CD4-positive, CD25-positive, alpha-beta regulatory T cell (primary cell): ENCODE data around the gene GRIK4. TPM values are rescaled to one million over a fixed set of nuclear protein-coding genes. Genes with fewer than 3 reads are reported as not detected.

Experiments used
- ATAC-seq, 2 donors: fragments of 150-1000 bp; cut with Tn5 transposase; one replicate each; pipeline ENCODE4 v1.10.0; 2021; ENCODE audit warnings: low read depth in 2 of 2, moderate number of reproducible peaks in 2 of 2, moderate library complexity in 1 of 2
- DNase-seq, 3 donors: peaks; one replicate each; pipeline versions ENCODE4 v3.0.0 to v3.0.0-alpha.2; 2012 to 2022; ENCODE audit warnings: mixed read lengths in 1 of 3
- H3K27ac ChIP-seq: one replicate; pipeline ENCODE4 v1.7.0; 2013; ENCODE audit warnings: mild to moderate bottlenecking, low read length; ENCODE audit not compliant: insufficient read depth, poor library complexity, severe bottlenecking
- H3K27me3 ChIP-seq: one replicate; pipeline ENCODE4 v1.7.0; 2013; ENCODE audit warnings: low read length; ENCODE audit not compliant: control insufficient read depth, insufficient read depth
- H3K36me3 ChIP-seq: one replicate; pipeline ENCODE4 v1.7.0; 2013; ENCODE audit warnings: mild to moderate bottlenecking, low read length, moderate library complexity; ENCODE audit not compliant: control insufficient read depth, insufficient read depth
- H3K4me1 ChIP-seq: 2 replicates; pipeline ENCODE4 v1.7.0; 2013; ENCODE audit warnings: mild to moderate bottlenecking, low read length; ENCODE audit not compliant: insufficient read depth, control insufficient read depth, poor library complexity, severe bottlenecking
- H3K4me3 ChIP-seq: one replicate; pipeline ENCODE4 v1.7.0; 2013; ENCODE audit warnings: low read depth, mild to moderate bottlenecking, low read length, moderate library complexity
- H3K9me3 ChIP-seq, 2 experiments: 1 replicate in 1 of 2; 2 replicates in 1 of 2; pipeline ENCODE4 v1.7.0; 2013; ENCODE audit warnings: low read length in 2 of 2, mild to moderate bottlenecking in 1 of 2, moderate library complexity in 1 of 2; ENCODE audit not compliant: control insufficient read depth in 2 of 2
- H3K27ac Mint-ChIP-seq, 3 donors: one replicate each; pipeline ENCODE4 v1.8.0; 2020 to 2022; ENCODE audit warnings: mild to moderate bottlenecking in 3 of 3, mixed read lengths in 3 of 3, moderate library complexity in 2 of 3
- H3K27me3 Mint-ChIP-seq: one replicate; pipeline ENCODE4 v1.8.0; 2022; ENCODE audit warnings: mild to moderate bottlenecking, mixed read lengths
- H3K36me3 Mint-ChIP-seq: one replicate; pipeline ENCODE4 v1.8.0; 2020; ENCODE audit warnings: mixed read lengths
- H3K4me1 Mint-ChIP-seq, 4 donors: one replicate each; pipeline ENCODE4 v1.8.0; 2020 to 2022; ENCODE audit warnings: mixed read lengths in 4 of 4, mild to moderate bottlenecking in 1 of 4
- H3K4me3 Mint-ChIP-seq, 4 donors: one replicate each; pipeline ENCODE4 v1.8.0; 2020 to 2022; ENCODE audit warnings: mild to moderate bottlenecking in 4 of 4, mixed read lengths in 4 of 4, moderate library complexity in 3 of 4
- H3K9me3 Mint-ChIP-seq, 7 donors: one replicate each; pipeline ENCODE4 v1.8.0; 2020 to 2022; ENCODE audit warnings: mixed read lengths in 7 of 7, mild to moderate bottlenecking in 3 of 7, moderate library complexity in 2 of 7
- polyA plus RNA-seq, 4 donors: library from polyadenylated mRNA; unstranded; fragments of 300-500 nt; fragmentation: Illumina TruSeq; gene quantifications; one replicate each; pipeline ENCODE4 v1.2.3, GENCODE V29; 2021
- total RNA-seq: library from RNA; stranded (reverse); gene quantifications from one replicate; pipeline ENCODE4 v1.2.3, GENCODE V29; 2022

The GRIK4 gene
- total and polyA plus RNA-seq, 5 donors from 2014 or later, result not detected

- ATAC-seq, result no peak
- H3K27me3 ChIP-seq, result no peaks in the 10 kb centered on the region
- Mint-ChIP-seq H3K27me3 (peaks cover 7% of the 10 kb centered on the region), H3K4me1 (no peaks in the 10 kb centered on the region), H3K9me3 (peaks cover 0 to 2% (median 0%) of the 10 kb centered on the region in 7 donors), H3K27ac (no peak overlapping the region), H3K36me3 (no peaks in the 10 kb centered on the region), H3K4me3 (no peak overlapping the region)
- DNase-seq, result no peak
- H3K36me3 ChIP-seq, result no peaks in the 10 kb centered on the region
- no peaks in the 10 kb centered on the region for H3K9me3 ChIP-seq
- no peaks in the 10 kb centered on the region for H3K4me1 ChIP-seq
- no peak overlapping the region for H3K4me3 ChIP-seq
- no peak overlapping the region for H3K27ac ChIP-seq
Observed at GRCh38 chr11:120893440-120894201, 382.1 kb downstream of the GRIK4 start.

- Histone ChIP-seq H3K27me3 (no peaks in the 10 kb centered on the region), H3K27ac (no peak overlapping the region), H3K4me3 (no peak overlapping the region), H3K9me3 (no peaks in the 10 kb centered on the region), H3K4me1 (no peaks in the 10 kb centered on the region), H3K36me3 (no peaks in the 10 kb centered on the region)
- Mint-ChIP-seq H3K27ac (no peak overlapping the region), H3K36me3 (no peaks in the 10 kb centered on the region), H3K4me1 (no peaks in the 10 kb centered on the region), H3K9me3 (peaks cover 0 to 2% (median 0%) of the 10 kb centered on the region in 7 donors), H3K4me3 (no peak overlapping the region), H3K27me3 (no peaks in the 10 kb centered on the region)
- DNase-seq, result no peak
- no peak for ATAC-seq
Observed at GRCh38 chr11:120894202-120894985, 382.8 kb downstream of the GRIK4 start.

- H3K27ac ChIP-seq, result no peak overlapping the region
- H3K9me3 ChIP-seq, result no peaks in the 10 kb centered on the region
- no peaks in the 10 kb centered on the region for H3K36me3 ChIP-seq
- DNase-seq (no peak), ATAC-seq (no peak)
- H3K36me3 Mint-ChIP-seq, result no peaks in the 10 kb centered on the region
- H3K9me3 Mint-ChIP-seq, result peaks cover 0 to 2% (median 0%) of the 10 kb centered on the region in 7 donors
- peaks cover 7% of the 10 kb centered on the region for H3K27me3 Mint-ChIP-seq
- H3K27ac Mint-ChIP-seq, result no peak overlapping the region
- no peak overlapping the region for H3K4me3 Mint-ChIP-seq
- H3K27me3 ChIP-seq, result no peaks in the 10 kb centered on the region
- no peaks in the 10 kb centered on the region for H3K4me1 ChIP-seq
- H3K4me1 Mint-ChIP-seq, result no peaks in the 10 kb centered on the region
- H3K4me3 ChIP-seq, result no peak overlapping the region
Observed at GRCh38 chr11:120896687-120897086, 385.1 kb downstream of the GRIK4 start.

- H3K4me3 ChIP-seq, result no peak overlapping the region
- no peaks in the 10 kb centered on the region for H3K9me3 ChIP-seq
- Mint-ChIP-seq H3K36me3 (no peaks in the 10 kb centered on the region), H3K9me3 (peaks cover 0 to 2% (median 0%) of the 10 kb centered on the region in 7 donors), H3K4me1 (no peaks in the 10 kb centered on the region), H3K27ac (no peak overlapping the region), H3K27me3 (peaks cover 7% of the 10 kb centered on the region), H3K4me3 (no peak overlapping the region)
- H3K27ac ChIP-seq, result no peak overlapping the region
- no peak for DNase-seq
- no peaks in the 10 kb centered on the region for H3K36me3 ChIP-seq
- ATAC-seq, result no peak
- no peaks in the 10 kb centered on the region for H3K4me1 ChIP-seq
- no peaks in the 10 kb centered on the region for H3K27me3 ChIP-seq
Observed at GRCh38 chr11:120898568-120898967, 387.0 kb downstream of the GRIK4 start.

GRCh38 chr11:120899720-120900119, 388.2 kb downstream of the GRIK4 start:
- Histone ChIP-seq H3K4me1 (no peaks in the 10 kb centered on the region), H3K9me3 (no peaks in the 10 kb centered on the region), H3K27ac (no peak overlapping the region), H3K27me3 (no peaks in the 10 kb centered on the region), H3K36me3 (no peaks in the 10 kb centered on the region), H3K4me3 (no peak overlapping the region)
- no peaks in the 10 kb centered on the region for H3K36me3 Mint-ChIP-seq
- H3K9me3 Mint-ChIP-seq, result peaks cover 0 to 2% (median 0%) of the 10 kb centered on the region in 7 donors
- H3K27ac Mint-ChIP-seq, result peak overlapping the region in 1 of 3 donors; percentile 44
- H3K27me3 Mint-ChIP-seq, result peaks cover 7% of the 10 kb centered on the region
- H3K4me3 Mint-ChIP-seq, result no peak overlapping the region
- ATAC-seq (no peak), DNase-seq (no peak)
- no peaks in the 10 kb centered on the region for H3K4me1 Mint-ChIP-seq

- ATAC-seq (peak in 1 of 2 donors; percentile 18), DNase-seq (no peak)
- no peaks in the 10 kb centered on the region for H3K4me1 ChIP-seq
- Mint-ChIP-seq H3K4me1 (no peaks in the 10 kb centered on the region), H3K27ac (peak overlapping the region in 1 of 3 donors; percentile 6), H3K27me3 (peaks cover 7% of the 10 kb centered on the region), H3K9me3 (peaks cover 0 to 2% (median 0%) of the 10 kb centered on the region in 7 donors), H3K4me3 (no peak overlapping the region), H3K36me3 (no peaks in the 10 kb centered on the region)
- no peaks in the 10 kb centered on the region for H3K36me3 ChIP-seq
- H3K27ac ChIP-seq, result no peak overlapping the region
- H3K4me3 ChIP-seq, result no peak overlapping the region
- no peaks in the 10 kb centered on the region for H3K9me3 ChIP-seq
- no peaks in the 10 kb centered on the region for H3K27me3 ChIP-seq
Observed at GRCh38 chr11:120900643-120901042, 389.1 kb downstream of the GRIK4 start.

GRCh38 chr11:120903686-120904085, 392.1 kb downstream of the GRIK4 start:
- peaks cover 7% of the 10 kb centered on the region for H3K27me3 Mint-ChIP-seq
- H3K9me3 ChIP-seq, result no peaks in the 10 kb centered on the region
- DNase-seq, result no peak
- H3K27ac ChIP-seq, result no peak overlapping the region
- H3K36me3 Mint-ChIP-seq, result no peaks in the 10 kb centered on the region
- no peak overlapping the region for H3K4me3 ChIP-seq
- no peak overlapping the region for H3K27ac Mint-ChIP-seq
- H3K27me3 ChIP-seq, result no peaks in the 10 kb centered on the region
- H3K4me3 Mint-ChIP-seq, result no peak overlapping the region
- no peaks in the 10 kb centered on the region for H3K4me1 Mint-ChIP-seq
- no peak for ATAC-seq
- no peaks in the 10 kb centered on the region for H3K4me1 ChIP-seq
- peaks cover 0 to 1% (median 0%) of the 10 kb centered on the region in 7 donors for H3K9me3 Mint-ChIP-seq
- no peaks in the 10 kb centered on the region for H3K36me3 ChIP-seq
